ENCODE measurements around the gene CYSRT1. TPM values are rescaled to one million over a fixed set of nuclear protein-coding genes. Genes with fewer than 3 reads are reported as not detected.
A peak's percentile ranks its signal among the peaks of the same experiment; 100 is the strongest.
"Not testable (repeated sequence)": the region's sequence is repeated elsewhere in the genome, so short reads cannot be mapped to it uniquely, and the experiment has no call there.

The CYSRT1 gene
- total RNA-seq, 1 donor from 2014 or later: 0.17 TPM

- no peak for DNase-seq (ENCODE audit: low read depth)
- H3K4me3 ChIP-seq (ENCODE audit: low read depth, low read length): peak overlapping the region; percentile 93
- TF ChIP-seq CTCF (conservative IDR thresholded peaks at IDR 0.05; ENCODE audit: low read depth, low read length): no peak
Measured at GRCh38 chr9:137241490-137242268, 16.7 kb downstream of the CYSRT1 start.

- H3K4me3 ChIP-seq (ENCODE audit: low read depth, low read length): peak overlapping the region; percentile 93
- no peak for DNase-seq (ENCODE audit: low read depth)
- TF ChIP-seq CTCF (conservative IDR thresholded peaks at IDR 0.05; ENCODE audit: low read depth, low read length): no peak
Measured at GRCh38 chr9:137242269-137243203, 17.6 kb downstream of the CYSRT1 start.

- H3K4me3 ChIP-seq (ENCODE audit: low read depth, low read length): peak overlapping the region; percentile 93
Measured at GRCh38 chr9:137243266-137243625, 18.3 kb downstream of the CYSRT1 start.

GRCh38 chr9:137243626-137244485 lies 18.9 kb downstream of the CYSRT1 start:
- peak; percentile 16 for TF ChIP-seq CTCF (conservative IDR thresholded peaks at IDR 0.05; ENCODE audit: low read depth, low read length)

More at GRCh38 chr9:137243266-137243625, 18.3 kb downstream of the CYSRT1 start:
- DNase-seq (ENCODE audit: low read depth): not testable (repeated sequence)

GRCh38 chr9:137244486-137245449 lies 19.8 kb downstream of the CYSRT1 start:
- DNase-seq (ENCODE audit: low read depth): no peak
- no peak for TF ChIP-seq CTCF (conservative IDR thresholded peaks at IDR 0.05; ENCODE audit: low read depth, low read length)
- H3K4me3 ChIP-seq (ENCODE audit: low read depth, low read length): no peak overlapping the region

More at GRCh38 chr9:137243626-137244485, 18.9 kb downstream of the CYSRT1 start:
- DNase-seq (ENCODE audit: low read depth): no peak
- peak overlapping the region; percentile 93 for H3K4me3 ChIP-seq (ENCODE audit: low read depth, low read length)

GRCh38 chr9:137245450-137246421 lies 20.8 kb downstream of the CYSRT1 start:
- no peak for DNase-seq (ENCODE audit: low read depth)
- no peak overlapping the region for H3K4me3 ChIP-seq (ENCODE audit: low read depth, low read length)
- no peak for TF ChIP-seq CTCF (conservative IDR thresholded peaks at IDR 0.05; ENCODE audit: low read depth, low read length)
